Measurements from ENCODE around the gene CLMN.

The CLMN gene

DNA sequence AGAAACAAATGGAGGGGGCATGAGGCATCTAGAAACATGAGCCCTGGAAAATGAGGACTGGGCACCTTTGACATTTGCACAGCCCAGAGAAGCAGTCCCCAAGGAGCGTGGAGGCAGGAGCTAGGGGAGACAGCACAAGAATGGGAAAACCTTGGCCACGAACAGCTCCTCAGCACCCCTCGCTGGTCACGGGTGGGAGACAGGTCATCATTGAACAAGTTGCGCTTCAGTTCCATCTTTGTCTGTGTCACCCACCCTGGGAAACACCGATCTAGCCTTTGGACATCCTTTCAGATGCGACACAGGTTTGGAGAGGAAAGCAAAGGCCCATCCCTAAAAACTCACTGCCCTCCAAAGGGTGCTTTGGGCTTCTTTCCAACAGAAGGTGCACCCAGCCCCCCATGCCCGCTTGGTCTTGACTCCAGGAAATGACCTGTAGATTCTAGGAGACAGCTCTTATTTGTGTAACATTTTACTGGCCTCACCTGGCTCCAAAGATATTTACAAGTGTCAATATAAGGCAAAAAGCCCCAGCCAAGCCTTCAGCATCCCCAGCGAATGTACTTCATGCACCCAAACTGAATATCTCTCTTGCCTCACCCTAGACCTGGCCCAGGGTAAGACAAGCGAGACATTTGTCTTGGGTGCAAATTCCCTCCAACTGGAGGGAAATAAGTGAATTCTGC lies 28.8 kb upstream of the CLMN start:
- Histone ChIP-seq H3K27ac (no peak overlapping the region), H3K36me3 (no peaks in the 10 kb centered on the region), H3K27me3 (no peaks in the 10 kb centered on the region), H3K9me3 (peaks cover 0 to 1% (median 0%) of the 10 kb centered on the region in 3 donors), H3K4me1 (no peaks in the 10 kb centered on the region), H3K4me3 (no peak overlapping the region)
- TF ChIP-seq, protein P1, sequence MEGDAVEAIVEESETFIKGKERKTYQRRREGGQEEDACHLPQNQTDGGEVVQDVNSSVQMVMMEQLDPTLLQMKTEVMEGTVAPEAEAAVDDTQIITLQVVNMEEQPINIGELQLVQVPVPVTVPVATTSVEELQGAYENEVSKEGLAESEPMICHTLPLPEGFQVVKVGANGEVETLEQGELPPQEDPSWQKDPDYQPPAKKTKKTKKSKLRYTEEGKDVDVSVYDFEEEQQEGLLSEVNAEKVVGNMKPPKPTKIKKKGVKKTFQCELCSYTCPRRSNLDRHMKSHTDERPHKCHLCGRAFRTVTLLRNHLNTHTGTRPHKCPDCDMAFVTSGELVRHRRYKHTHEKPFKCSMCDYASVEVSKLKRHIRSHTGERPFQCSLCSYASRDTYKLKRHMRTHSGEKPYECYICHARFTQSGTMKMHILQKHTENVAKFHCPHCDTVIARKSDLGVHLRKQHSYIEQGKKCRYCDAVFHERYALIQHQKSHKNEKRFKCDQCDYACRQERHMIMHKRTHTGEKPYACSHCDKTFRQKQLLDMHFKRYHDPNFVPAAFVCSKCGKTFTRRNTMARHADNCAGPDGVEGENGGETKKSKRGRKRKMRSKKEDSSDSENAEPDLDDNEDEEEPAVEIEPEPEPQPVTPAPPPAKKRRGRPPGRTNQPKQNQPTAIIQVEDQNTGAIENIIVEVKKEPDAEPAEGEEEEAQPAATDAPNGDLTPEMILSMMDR (IDR thresholded peaks at IDR 0.05), result no peak
- DNase-seq, result no peak
- intact Hi-C loops (cut with DNase I; ENCODE audit: low total_unique reads), result no loop called here

DNA sequence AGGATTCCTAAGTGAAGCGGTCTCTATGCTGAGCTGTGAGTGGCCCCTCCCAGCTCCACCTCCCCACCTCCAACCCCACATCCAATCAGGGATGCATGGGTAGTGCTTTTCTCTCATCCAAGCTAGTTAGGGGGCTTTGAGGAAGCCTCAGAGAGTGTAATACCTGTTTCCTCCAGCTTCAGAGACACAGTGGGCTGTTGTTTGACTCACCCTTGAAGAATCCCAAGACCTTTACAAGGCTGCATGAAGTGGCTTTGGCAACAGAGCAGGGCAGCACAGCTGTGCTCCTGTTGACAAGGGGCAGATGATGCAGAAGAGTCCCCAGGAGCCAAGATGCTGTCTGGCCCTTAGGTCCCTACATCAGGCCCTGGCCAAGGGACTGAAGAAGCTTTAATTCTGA lies 27.1 kb upstream of the CLMN start:
- H3K4me3 ChIP-seq, result no peak overlapping the region
- H3K9me3 ChIP-seq, result no peaks in the 10 kb centered on the region
- no peak overlapping the region for H3K27ac ChIP-seq
- intact Hi-C loops (cut with DNase I; ENCODE audit: low total_unique reads), result no loop called here
- TF ChIP-seq, protein P1 (IDR thresholded peaks at IDR 0.05), result no peak
- no peaks in the 10 kb centered on the region for H3K36me3 ChIP-seq
- DNase-seq, result no peak
- H3K27me3 ChIP-seq, result no peaks in the 10 kb centered on the region
- H3K4me1 ChIP-seq, result no peaks in the 10 kb centered on the region

DNA sequence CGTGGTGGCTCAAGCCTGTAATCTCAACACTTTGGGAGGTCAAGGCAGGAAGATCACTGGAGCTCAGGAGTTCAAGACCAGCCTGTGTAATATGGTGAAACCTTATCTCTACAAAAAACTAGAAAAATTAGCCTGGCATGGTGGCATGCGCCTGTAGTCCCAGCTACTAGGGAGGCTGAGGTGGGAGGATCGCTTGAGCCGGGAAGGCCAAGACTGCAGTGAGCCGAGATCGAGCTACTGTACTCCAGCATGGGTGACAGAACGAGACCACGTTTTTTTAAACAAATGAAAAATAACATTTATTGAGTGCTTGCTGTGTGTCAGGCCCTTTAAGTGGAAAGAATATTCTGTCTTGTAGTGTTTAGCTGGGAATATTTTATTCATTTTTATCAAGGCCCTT lies 26.6 kb upstream of the CLMN start:
- no peaks in the 10 kb centered on the region for H3K9me3 ChIP-seq
- H3K27me3 ChIP-seq, result no peaks in the 10 kb centered on the region
- H3K4me3 ChIP-seq, result no peak overlapping the region
- H3K4me1 ChIP-seq, result no peaks in the 10 kb centered on the region
- DNase-seq, result no peak
- intact Hi-C loops (cut with DNase I; ENCODE audit: low total_unique reads), result no loop called here
- no peak overlapping the region for H3K27ac ChIP-seq
- no peaks in the 10 kb centered on the region for H3K36me3 ChIP-seq
- TF ChIP-seq, protein P1 (IDR thresholded peaks at IDR 0.05), result no peak

DNA sequence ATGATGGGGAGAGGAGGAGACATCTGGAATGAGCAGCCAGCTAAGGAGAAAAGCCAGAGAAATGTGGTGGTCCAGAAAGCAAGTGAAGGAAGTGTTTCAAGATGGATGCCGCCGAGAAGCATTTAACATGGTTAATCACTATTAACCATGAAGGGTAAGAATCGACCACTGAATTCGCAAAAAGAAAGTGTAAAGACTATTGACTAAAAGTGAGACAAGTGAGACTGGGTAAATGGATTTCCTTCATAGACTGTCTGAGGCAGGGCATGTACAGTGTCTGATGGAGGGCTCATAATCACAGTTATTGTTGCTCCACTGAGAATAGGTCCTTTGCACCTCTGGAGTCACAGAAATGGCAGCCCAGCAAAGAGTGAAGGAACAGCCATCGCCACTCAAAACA lies 25.3 kb upstream of the CLMN start:
- intact Hi-C loops (cut with DNase I; ENCODE audit: low total_unique reads), result no loop called here
- Histone ChIP-seq H3K27ac (no peak overlapping the region), H3K27me3 (no peaks in the 10 kb centered on the region), H3K9me3 (no peaks in the 10 kb centered on the region), H3K36me3 (no peaks in the 10 kb centered on the region), H3K4me3 (no peak overlapping the region), H3K4me1 (peaks cover 0 to 6% (median 2%) of the 10 kb centered on the region in 4 donors)
- TF ChIP-seq, protein P1 (IDR thresholded peaks at IDR 0.05), result no peak
- DNase-seq, result no peak

DNA sequence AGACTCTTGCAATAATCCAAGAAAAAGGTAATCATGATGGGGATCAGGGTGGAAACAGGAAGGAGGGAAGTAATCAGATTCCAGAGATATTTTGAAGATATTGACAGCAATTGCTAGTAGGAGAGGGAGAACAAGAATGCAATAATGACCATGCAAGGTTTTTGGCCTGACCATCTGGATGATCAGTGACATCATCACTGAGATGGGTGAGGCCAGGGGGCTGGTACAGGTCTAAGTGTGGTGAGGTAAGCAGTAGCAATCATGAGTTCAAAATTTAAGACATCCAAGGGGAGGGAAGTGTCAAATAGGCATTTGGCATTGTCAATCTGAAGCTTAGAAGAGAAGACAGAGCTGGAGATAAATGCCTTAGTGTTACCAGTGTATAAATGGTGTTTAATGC lies 24.8 kb upstream of the CLMN start:
- Histone ChIP-seq H3K27ac (no peak overlapping the region), H3K4me3 (no peak overlapping the region), H3K9me3 (no peaks in the 10 kb centered on the region), H3K27me3 (no peaks in the 10 kb centered on the region), H3K4me1 (peaks cover 0 to 9% (median 2%) of the 10 kb centered on the region in 4 donors), H3K36me3 (no peaks in the 10 kb centered on the region)
- intact Hi-C loops (cut with DNase I; ENCODE audit: low total_unique reads), result no loop called here
- DNase-seq, result no peak
- TF ChIP-seq, protein P1 (IDR thresholded peaks at IDR 0.05), result no peak

DNA sequence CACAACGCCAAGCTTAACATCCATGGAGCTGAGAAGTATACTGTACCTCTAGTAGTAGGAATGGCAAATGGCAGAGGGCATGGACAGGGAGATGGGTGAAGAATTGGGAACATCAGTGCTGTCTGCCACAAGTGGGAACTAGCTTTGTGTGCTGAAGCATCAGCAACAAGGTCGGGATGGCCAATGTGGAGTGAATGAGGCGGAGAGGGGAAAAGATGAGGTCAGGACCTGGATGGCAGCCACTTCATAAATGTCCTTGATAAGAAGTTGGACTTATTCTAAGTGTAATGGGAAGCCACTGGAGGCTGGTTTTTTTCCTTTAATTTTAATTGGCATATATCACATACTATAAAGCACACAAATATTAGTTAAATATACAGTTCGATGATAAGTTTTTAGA lies 21.9 kb upstream of the CLMN start:
- Histone ChIP-seq H3K27ac (no peak overlapping the region), H3K4me1 (peaks cover 0 to 14% (median 2%) of the 10 kb centered on the region in 4 donors), H3K9me3 (no peaks in the 10 kb centered on the region), H3K4me3 (no peak overlapping the region), H3K36me3 (no peaks in the 10 kb centered on the region), H3K27me3 (no peaks in the 10 kb centered on the region)
- TF ChIP-seq, protein P1 (IDR thresholded peaks at IDR 0.05), result no peak
- DNase-seq, result no peak
- intact Hi-C loops (cut with DNase I; ENCODE audit: low total_unique reads), result no loop called here

Data from tibial artery (tissue), 4 donors.